Right lobe of liver (tissue), 6 donors: ENCODE results near the gene KLF15. TPM values are rescaled to one million over a fixed set of nuclear protein-coding genes. Genes with fewer than 3 reads are reported as not detected.

ENCODE experiments used
- ATAC-seq, 4 donors: fragments of 200-7000 bp; cut with Tn5 transposase; one replicate each; pipeline ENCODE4 v1.9.1; 2020; ENCODE audit warnings: mild to moderate bottlenecking in 4 of 4, moderate library complexity in 4 of 4
- DNase-seq, 3 donors: peaks; one replicate each; pipeline ENCODE4 v3.0.0-alpha.2; 2020
- H3K27ac ChIP-seq, 3 donors: fragments of 200-600 bp; one replicate each; pipeline ENCODE4 v1.8.0; 2022
- H3K27me3 ChIP-seq, 2 donors: fragments of 200-600 bp; one replicate each; pipeline ENCODE4 v1.8.0; 2022
- H3K36me3 ChIP-seq, 4 donors: fragments of 200-600 bp; sonication (generic) in 1 of 4; one replicate each; pipeline versions ENCODE4 v1.5.1 to v1.8.0; 2017 to 2022; ENCODE audit warnings: control low read depth in 1 of 4
- H3K4me1 ChIP-seq, 4 donors: fragments of 200-600 bp; sonication (generic) in 1 of 4; one replicate each; pipeline versions ENCODE4 v1.5.1 to v1.8.0; 2017 to 2022; ENCODE audit warnings: control low read depth in 1 of 4
- H3K4me3 ChIP-seq, 3 donors: fragments of 200-600 bp; one replicate each; pipeline ENCODE4 v1.8.0; 2022
- H3K9me3 ChIP-seq, 4 donors: fragments of 200-600 bp; sonication (generic) in 1 of 4; one replicate each; pipeline versions ENCODE4 v1.5.1 to v1.8.0; 2017 to 2022; ENCODE audit warnings: control low read depth in 1 of 4
- CTCF ChIP-seq, 4 donors: fragments of 200-600 bp in 3 of 4; fragments of 450-650 bp in 1 of 4; IDR thresholded peaks; one replicate each; pipeline versions ENCODE4 v1.5.1 to v1.8.0; 2016 to 2022; ENCODE audit warnings: antibody characterized with exemption in 4 of 4, mild to moderate bottlenecking in 2 of 4
- POLR2A ChIP-seq: fragments of 450-650 bp; IDR thresholded peaks from one replicate; pipeline ENCODE4 v1.6.1; 2017; ENCODE audit warnings: antibody characterized with exemption, mild to moderate bottlenecking
- WGBS: methylation state at CpG from one replicate; pipeline ENCODE4 v1.1.6; 2018; ENCODE audit warnings: low coverage, low lambda C conversion rate; ENCODE audit not compliant: insufficient coverage; ENCODE audit errors: missing lambda C conversion rate; 5-methylcytosine and 5-hydroxymethylcytosine counted together
- intact Hi-C, 2 donors: fragments of 100-400 bp; cut with DNase I; formaldehyde crosslinking; loops; one replicate each; pipeline versions ENCODE4 v1.11.2 to v1.14.1; 2022
- total RNA-seq, 6 experiments: library from RNA; depleted of rRNA in 2 of 6; stranded (reverse); fragments of >200 nt in 2 of 6; fragmentation: NEBNext Ultra II Directional in 3 of 6; extraction: Animal tissue kit (Norgen Biotek cat#: 25700) in 3 of 6; gene quantifications; one replicate each; pipeline versions ENCODE4 v1.1.0 to v1.2.4, GENCODE V29; 2016 to 2023
- donor health status: DM: no; HTN: yes; CAD: no.
- donor health status: DM: no; HTN: no; CAD: no.
- donor health status: DM: no; HTN: no; CAD: no.
- donor health status: DM: no; HTN: yes; CAD: no.
- donor health status: DM: no; HTN: yes; CAD: no.

KLF15 gene
- total RNA-seq, 6 experiments from 2014 or later = 14.4 to 112 (median 89.3) TPM

- peak overlapping the region; percentile 32 to 78 (median 73) for H3K4me3 ChIP-seq
- peaks cover 0 to 38% (median 12%) of the 10 kb centered on the region in 4 donors for H3K4me1 ChIP-seq
Observed at GRCh38 chr3:126352476-126353454, 4.4 kb downstream of the KLF15 start.

GRCh38 chr3:126351771-126352475 lies 5.3 kb downstream of the KLF15 start:
- Histone ChIP-seq H3K27ac (peak overlapping the region; percentile 63 to 97 (median 97)), H3K4me1 (peaks cover 0 to 47% (median 16%) of the 10 kb centered on the region in 4 donors), H3K27me3 (no peaks in the 10 kb centered on the region), H3K4me3 (peak overlapping the region; percentile 32 to 78 (median 73)), H3K9me3 (no peaks in the 10 kb centered on the region), H3K36me3 (peaks cover 0 to 42% (median 19%) of the 10 kb centered on the region in 4 donors)
- DNase-seq = peak; percentile 35 to 60 (median 59)
- intact Hi-C loops = loop anchor here in 1 of 2 donors (5.0 kb wide), 1 partner anchor 90 kb away; no protein-coding TSS in a partner anchor
- 40% methylated on average over 1 of the region's 18 CpGs for WGBS
- ATAC-seq = peak in 1 of 4 donors; percentile 3
- TF ChIP-seq CTCF (IDR thresholded peaks at IDR 0.05) (peak in 3 of 4 donors; percentile 28 to 42 (median 32)), POLR2A (no peak)

More at GRCh38 chr3:126352476-126353454, 4.4 kb downstream of the KLF15 start:
- TF ChIP-seq POLR2A (peak; percentile 75), CTCF (IDR thresholded peaks at IDR 0.05) (peak in 1 of 4 donors; percentile 9)
- peaks cover 0 to 33% (median 15%) of the 10 kb centered on the region in 4 donors for H3K36me3 ChIP-seq
- H3K27ac ChIP-seq = peak overlapping the region; percentile 63 to 97 (median 97)
- intact Hi-C loops = loop anchor here in 1 of 2 donors (5.0 kb wide), 1 partner anchor 90 kb away; no protein-coding TSS in a partner anchor
- ATAC-seq = peak; percentile 39 to 54 (median 42)
- DNase-seq = peak; percentile 80 to 93 (median 93)
- no peaks in the 10 kb centered on the region for H3K27me3 ChIP-seq
- 41% methylated on average over 12 of the region's 27 CpGs for WGBS
- H3K9me3 ChIP-seq = no peaks in the 10 kb centered on the region

- Histone ChIP-seq H3K4me1 (peaks cover 0 to 54% (median 18%) of the 10 kb centered on the region in 4 donors), H3K27me3 (no peaks in the 10 kb centered on the region), H3K27ac (peak overlapping the region in 2 of 3 donors; percentile 97), H3K4me3 (peak overlapping the region; percentile 32 to 78 (median 73)), H3K9me3 (no peaks in the 10 kb centered on the region), H3K36me3 (peaks cover 0 to 45% (median 21%) of the 10 kb centered on the region in 4 donors)
- intact Hi-C loops = loop anchor here in 1 of 2 donors (5.0 kb wide), 1 partner anchor 89 kb away; no protein-coding TSS in a partner anchor
- WGBS = 40% methylated on average over 1 of the region's 10 CpGs
- TF ChIP-seq CTCF (IDR thresholded peaks at IDR 0.05) (no peak), POLR2A (no peak)
- no peak for ATAC-seq
- DNase-seq = peak; percentile 24 to 53 (median 48)
Observed at GRCh38 chr3:126351086-126351770, 6.0 kb downstream of the KLF15 start.
